HEK293T (cell line): ENCODE results near the gene DDX47.

Experiments
- CTCF ChIA-PET: fragments of 350-600 bp; formaldehyde crosslinking; extraction: SDS; loops from one replicate; lab custom pipeline; 2021; ENCODE audit warnings: antibody characterized with exemption, inconsistent platforms; lab: Yijun Ruan, JAX
- POLR2A ChIA-PET: fragments of 350-600 bp; formaldehyde crosslinking; extraction: SDS; loops from one replicate; lab custom pipeline; 2020; ENCODE audit warnings: antibody characterized with exemption, inconsistent platforms; lab: Yijun Ruan, JAX
- DNase-seq: peaks from one replicate; pipeline ENCODE4 v3.0.0; 2012; ENCODE audit warnings: mixed read lengths; ENCODE audit errors: extremely low spot score
- ARNT ChIP-seq: fragments of 450-650 bp; IDR thresholded peaks from 2 replicates; pipeline ENCODE4 v1.6.1; 2017; ENCODE audit warnings: mild to moderate bottlenecking
- BHLHE40 ChIP-seq: fragments of 450-650 bp; IDR thresholded peaks from 2 replicates; pipeline ENCODE4 v1.6.1; 2016; ENCODE audit warnings: mild to moderate bottlenecking, moderate library complexity, borderline replicate concordance
- CTBP1 ChIP-seq: fragments of 450-650 bp; IDR thresholded peaks from 2 replicates; pipeline ENCODE4 v1.6.1; 2016; ENCODE audit warnings: borderline replicate concordance
- ELF4 ChIP-seq: fragments of 450-650 bp; IDR thresholded peaks from 2 replicates; pipeline ENCODE4 v1.6.1; 2017; ENCODE audit warnings: antibody characterized with exemption
- FOXA1 ChIP-seq: fragments of 450-650 bp; IDR thresholded peaks from 2 replicates; pipeline ENCODE4 v1.6.1; 2016; ENCODE audit warnings: mild to moderate bottlenecking
- FOXK2 ChIP-seq: fragments of 450-650 bp; IDR thresholded peaks from 2 replicates; pipeline ENCODE4 v1.6.1; 2016; ENCODE audit warnings: mild to moderate bottlenecking
- FOXM1 ChIP-seq: fragments of 450-650 bp; IDR thresholded peaks from 2 replicates; pipeline ENCODE4 v1.6.1; 2017; ENCODE audit warnings: mild to moderate bottlenecking, borderline replicate concordance
- HDGF ChIP-seq: fragments of 450-650 bp; IDR thresholded peaks from 2 replicates; pipeline ENCODE4 v1.6.1; 2017; ENCODE audit warnings: antibody characterized with exemption, borderline replicate concordance
- L3MBTL2 ChIP-seq: fragments of 450-650 bp; conservative IDR thresholded peaks from 2 replicates; pipeline ENCODE4 v1.6.1; 2016; ENCODE audit warnings: mild to moderate bottlenecking
- LEF1 ChIP-seq: fragments of 450-650 bp; IDR thresholded peaks from 2 replicates; pipeline ENCODE4 v1.6.1; 2017; ENCODE audit warnings: mild to moderate bottlenecking, borderline replicate concordance
- NFRKB ChIP-seq: fragments of 450-650 bp; IDR thresholded peaks from 2 replicates; pipeline ENCODE4 v1.6.1; 2016; ENCODE audit warnings: mild to moderate bottlenecking, moderate library complexity
- PKNOX1 ChIP-seq: fragments of 450-650 bp; IDR thresholded peaks from 2 replicates; pipeline ENCODE4 v1.6.1; 2016
- SP1 ChIP-seq: fragments of 450-650 bp; IDR thresholded peaks from 2 replicates; pipeline ENCODE4 v1.6.1; 2017
- SUZ12 ChIP-seq: fragments of 450-650 bp; IDR thresholded peaks from 2 replicates; pipeline ENCODE4 v1.6.1; 2016; ENCODE audit warnings: mild to moderate bottlenecking
- TARDBP ChIP-seq: fragments of 450-650 bp; IDR thresholded peaks from 2 replicates; pipeline ENCODE4 v1.6.1; 2016
- ZNF384 ChIP-seq: fragments of 450-650 bp; IDR thresholded peaks from 2 replicates; pipeline ENCODE4 v1.6.1; 2016

The DDX47 gene

GRCh38 chr12:12823300-12823699 lies 10.2 kb downstream of the DDX47 start:
- no peak for TF ChIP-seq CTBP1
- no peak for TF ChIP-seq FOXM1
- TF ChIP-seq PKNOX1 = no peak
- TF ChIP-seq ELF4 = no peak
- TF ChIP-seq SP1 = no peak
- TF ChIP-seq LEF1 = no peak
- no peak for TF ChIP-seq ZNF384
- TF ChIP-seq FOXA1 = no peak
- TF ChIP-seq HDGF = no peak
- TF ChIP-seq L3MBTL2 = no peak
- no peak for TF ChIP-seq BHLHE40
- POLR2A ChIA-PET = interaction anchor here (1.4 kb wide), 1 partner anchor 36 kb away, joined by 3 read pairs; no protein-coding TSS in a partner anchor
- DNase-seq = no peak
- CTCF ChIA-PET = no interaction called here

GRCh38 chr12:12823811-12824210 lies 10.7 kb downstream of the DDX47 start:
- CTCF ChIA-PET = no interaction called here
- POLR2A ChIA-PET = interaction anchor here (1.4 kb wide), 1 partner anchor 37 kb away, joined by 3 read pairs; no protein-coding TSS in a partner anchor

GRCh38 chr12:12835378-12836146 lies 22.4 kb downstream of the DDX47 start:
- DNase-seq = no peak
- TF ChIP-seq FOXK2 (no peak), ARNT (no peak), HDGF (no peak), SP1 (no peak), ELF4 (no peak), PKNOX1 (no peak), CTBP1 (no peak), TARDBP (no peak), FOXM1 (no peak), ZNF384 (no peak), LEF1 (no peak), BHLHE40 (no peak), L3MBTL2 (no peak), NFRKB (no peak), FOXA1 (no peak), SUZ12 (no peak)
- POLR2A ChIA-PET = interaction anchor here (1.3 to 3.4 kb wide), 2 partner anchors 22 to 56 kb away, joined by 3 to 24 read pairs; partner anchors contain the start of genes DDX47 and GPRC5A
- CTCF ChIA-PET = interaction anchor here (0.6 to 1.9 kb wide), 6 partner anchors 8 to 904 kb away, joined by 3 to 6 read pairs (median 4); no protein-coding TSS in a partner anchor

More at GRCh38 chr12:12823811-12824210, 10.7 kb downstream of the DDX47 start:
- DNase-seq = no peak
- no peak for TF ChIP-seq ELF4
- TF ChIP-seq FOXA1 = no peak
- TF ChIP-seq FOXM1 = no peak
- TF ChIP-seq BHLHE40 = no peak
- no peak for TF ChIP-seq HDGF
- no peak for TF ChIP-seq FOXK2
- TF ChIP-seq ZNF384 = no peak
- no peak for TF ChIP-seq TARDBP
- no peak for TF ChIP-seq NFRKB
- TF ChIP-seq L3MBTL2 = no peak

- TF ChIP-seq FOXM1 (no peak), FOXA1 (no peak), CTBP1 (no peak), ELF4 (no peak), PKNOX1 (no peak)
- ChIA-PET POLR2A (interaction anchor here (1.2 to 3.4 kb wide), 2 partner anchors 48 to 55 kb away, joined by 3 to 24 read pairs; partner anchors contain the start of gene GPRC5A), CTCF (interaction anchor here (0.6 to 1.6 kb wide), 17 partner anchors 9 to 376 kb away, joined by 3 to 7 read pairs (median 4); partner anchors contain the start of gene GPRC5A)
- DNase-seq = no peak
These were observed 23.4 kb downstream of the DDX47 start for GRCh38 chr12:12836571-12836970.

- ChIA-PET CTCF (interaction anchor here (0.5 to 1.6 kb wide), 24 partner anchors 10 to 375 kb away, joined by 3 to 8 read pairs (median 4); partner anchors contain the start of genes DDX47 and GPRC5A), POLR2A (interaction anchor here (0.8 to 3.4 kb wide), 5 partner anchors 40 to 118 kb away, joined by 3 to 24 read pairs (median 4); partner anchors contain the start of gene GPRC5A)
- no peak for TF ChIP-seq SUZ12
- TF ChIP-seq ARNT = no peak
- no peak for TF ChIP-seq ELF4
- TF ChIP-seq SP1 = no peak
- peak; percentile 65 for DNase-seq
These were observed 24.1 kb downstream of the DDX47 start for GRCh38 chr12:12837025-12837812.
